SJCRH30 (cell line): ENCODE measurements around the gene NT5DC4. TPM values are rescaled to one million over a fixed set of nuclear protein-coding genes. Genes with fewer than 3 reads are reported as not detected.
A peak's percentile ranks its signal among the peaks of the same experiment; 100 is the strongest.

Experiments used
- DNase-seq, 2 experiments: peaks; one replicate each; pipeline ENCODE4 v3.0.0-alpha.2; 2015 to 2020
- H3K27ac ChIP-seq: fragments of 250-450 bp; sonication (Bioruptor Pico); 2 replicates; pipeline ENCODE4 v1.5.1; 2020; ENCODE audit warnings: mild to moderate bottlenecking, moderate library complexity
- H3K27me3 ChIP-seq: fragments of 250-450 bp; sonication (Bioruptor Pico); 2 replicates; pipeline ENCODE4 v1.5.1; 2020; ENCODE audit warnings: mild to moderate bottlenecking, moderate library complexity
- H3K36me3 ChIP-seq: fragments of 250-450 bp; sonication (Bioruptor Pico); 2 replicates; pipeline ENCODE4 v1.5.1; 2020; ENCODE audit warnings: mild to moderate bottlenecking, moderate library complexity
- H3K4me1 ChIP-seq: fragments of 250-450 bp; sonication (Bioruptor Pico); 2 replicates; pipeline ENCODE4 v1.5.1; 2020; ENCODE audit warnings: mild to moderate bottlenecking, moderate library complexity
- H3K4me3 ChIP-seq: fragments of 250-450 bp; sonication (Bioruptor Pico); 2 replicates; pipeline ENCODE4 v1.5.1; 2020; ENCODE audit warnings: mild to moderate bottlenecking, moderate library complexity
- H3K9me3 ChIP-seq: fragments of 250-450 bp; sonication (Bioruptor Pico); replicated peaks from 2 replicates; pipeline ENCODE4 v1.5.1; 2020; ENCODE audit warnings: mild to moderate bottlenecking, moderate library complexity
- total RNA-seq: library from RNA; depleted of rRNA; stranded (reverse); fragments of >200 nt; shearing (Covaris generic); gene quantifications from 2 replicates; pipeline ENCODE4 v1.2.3, GENCODE V29; 2014

The NT5DC4 gene
- total RNA-seq, 1 experiment from 2014 or later = not detected

DNA sequence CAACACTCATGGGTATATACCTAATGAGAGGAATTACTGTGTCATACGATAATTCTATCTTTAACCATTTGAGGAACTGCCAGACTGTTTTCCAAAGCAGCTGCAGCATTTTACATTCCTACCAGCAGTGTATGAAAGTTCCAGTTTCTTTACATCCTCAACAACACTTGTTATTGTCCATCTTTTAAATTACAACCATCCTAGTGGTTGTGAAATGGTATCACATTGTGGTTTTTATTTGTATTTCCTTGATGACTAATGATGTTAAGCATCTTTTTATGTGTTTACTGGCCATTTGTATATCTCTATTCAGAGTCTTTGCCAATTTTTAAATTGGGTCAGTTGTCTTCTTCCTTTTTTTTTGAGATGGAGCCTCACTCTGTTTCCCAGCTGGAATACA is 47.6 kb downstream of the NT5DC4 start:
- no peaks in the 10 kb centered on the region for H3K9me3 ChIP-seq
- 0 out of 2 replicates have a peak overlapping the region, but pooled peaks have one; percentile 16 for H3K27ac ChIP-seq
- H3K4me3 ChIP-seq = no peak overlapping the region
- H3K4me1 ChIP-seq = peaks cover 13% of the 10 kb centered on the region
- no peaks in the 10 kb centered on the region for H3K36me3 ChIP-seq
- peak in 1 of 2 experiments; percentile 45 for DNase-seq
- H3K27me3 ChIP-seq = no peaks in the 10 kb centered on the region

DNA sequence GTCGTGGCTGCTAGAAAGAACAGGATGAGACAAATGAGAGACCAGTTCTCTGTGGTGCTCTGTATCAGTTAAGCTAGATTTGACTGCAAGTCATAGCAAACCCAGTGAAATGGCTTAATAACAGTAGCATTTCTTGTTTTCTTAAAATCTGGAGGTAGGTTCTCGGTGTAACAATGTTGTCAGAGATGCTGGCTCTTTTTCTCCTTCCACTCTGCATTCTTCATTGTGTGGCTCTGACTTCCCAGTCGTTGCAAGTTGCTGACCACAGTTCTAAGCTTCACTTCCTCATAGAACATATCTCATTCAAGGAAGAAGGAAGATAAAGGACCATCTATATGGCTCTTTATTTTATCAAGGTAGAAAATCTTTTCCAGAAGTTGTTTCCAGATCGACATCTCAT is 51.5 kb downstream of the NT5DC4 start:
- H3K4me3 ChIP-seq = no peak overlapping the region
- peaks cover 13% of the 10 kb centered on the region for H3K4me1 ChIP-seq
- DNase-seq = no peak
- no peaks in the 10 kb centered on the region for H3K9me3 ChIP-seq
- no peaks in the 10 kb centered on the region for H3K27me3 ChIP-seq
- no peaks in the 10 kb centered on the region for H3K36me3 ChIP-seq
- no peak overlapping the region for H3K27ac ChIP-seq

DNA sequence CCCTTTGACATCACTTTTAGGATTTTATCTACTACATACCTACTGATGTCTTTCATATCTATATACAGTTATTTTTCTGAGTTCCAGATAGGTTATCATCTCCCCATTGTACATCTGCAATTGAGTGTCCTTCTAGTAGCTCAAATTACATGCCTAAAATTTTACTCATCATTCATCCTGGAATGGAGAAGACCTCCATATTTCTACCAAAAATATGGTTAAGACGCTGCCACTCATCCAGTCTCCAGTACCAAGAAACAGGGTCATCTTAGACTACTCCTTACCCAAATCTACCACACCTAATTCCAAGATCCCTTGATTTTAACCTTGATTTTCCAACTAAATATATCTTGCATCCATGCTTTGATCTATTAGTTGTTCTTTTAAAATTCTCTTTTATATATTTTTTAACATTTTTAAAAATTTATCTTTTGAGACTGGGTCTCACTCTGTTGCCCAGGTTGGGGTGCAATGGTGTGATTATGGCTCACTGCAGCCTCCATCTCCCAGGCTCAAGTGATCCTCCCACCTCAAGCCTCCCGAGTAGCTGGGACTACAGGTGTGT is 52.2 kb downstream of the NT5DC4 start:
- Histone ChIP-seq H3K27me3 (no peaks in the 10 kb centered on the region), H3K4me1 (peaks cover 13% of the 10 kb centered on the region), H3K36me3 (no peaks in the 10 kb centered on the region), H3K27ac (no peak overlapping the region), H3K9me3 (no peaks in the 10 kb centered on the region), H3K4me3 (no peak overlapping the region)
- DNase-seq = no peak

DNA sequence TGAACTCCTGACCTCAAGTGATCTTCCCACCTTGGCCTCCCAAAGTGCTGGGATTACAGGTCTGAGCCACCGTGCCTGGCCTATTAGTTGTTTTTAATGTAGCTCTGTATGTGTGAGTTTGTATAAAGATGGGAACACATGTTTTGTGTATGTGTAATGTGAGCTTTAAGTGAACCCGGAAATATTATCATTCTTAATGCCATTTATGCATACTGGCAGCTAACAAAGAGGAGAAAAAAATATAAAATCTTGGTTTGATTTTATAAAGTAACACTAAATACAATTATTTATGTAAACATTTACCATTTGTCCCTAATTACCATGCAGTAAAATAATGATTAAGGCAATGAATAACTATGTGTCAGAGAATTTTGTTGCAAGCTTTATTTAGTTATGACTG is 52.7 kb downstream of the NT5DC4 start:
- no peak overlapping the region for H3K27ac ChIP-seq
- H3K4me3 ChIP-seq = no peak overlapping the region
- no peaks in the 10 kb centered on the region for H3K27me3 ChIP-seq
- peaks cover 8% of the 10 kb centered on the region for H3K4me1 ChIP-seq
- H3K9me3 ChIP-seq = no peaks in the 10 kb centered on the region
- DNase-seq = no peak
- H3K36me3 ChIP-seq = no peaks in the 10 kb centered on the region

DNA sequence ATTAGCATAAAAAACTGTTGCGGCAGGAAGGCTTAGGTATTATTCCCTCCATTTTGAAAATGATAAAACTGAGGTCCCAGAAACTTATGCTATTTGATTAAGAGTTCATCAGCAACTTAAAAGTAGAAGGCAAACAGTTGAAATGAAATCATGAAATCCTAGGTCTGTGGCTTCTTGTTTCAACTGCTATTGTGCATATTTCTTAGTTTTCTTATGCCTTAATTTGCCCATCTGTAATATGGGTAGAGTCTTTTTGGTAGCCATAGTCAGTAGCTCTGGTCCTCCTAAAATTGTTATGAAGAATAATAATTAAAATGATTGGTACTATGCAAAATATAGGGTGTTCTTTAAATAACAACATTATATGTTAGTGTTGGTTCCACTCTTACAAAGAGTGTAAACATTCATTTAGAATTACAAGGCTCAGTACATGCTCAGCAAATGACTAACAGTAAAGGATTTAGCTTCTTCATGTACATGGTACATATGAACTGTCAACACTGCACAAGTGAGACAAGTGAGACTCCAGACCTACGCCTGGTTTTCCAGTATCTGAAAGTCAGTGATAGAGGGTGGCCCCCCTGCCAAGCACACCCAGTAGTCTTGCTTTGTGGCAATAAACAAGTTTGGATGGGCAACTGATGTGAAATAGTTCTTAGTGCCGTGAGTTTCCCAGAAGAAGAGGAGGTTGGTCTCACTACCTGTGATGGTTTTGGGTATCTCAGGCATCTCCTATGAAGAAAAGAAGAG is 53.9 kb downstream of the NT5DC4 start:
- DNase-seq = no peak
- no peaks in the 10 kb centered on the region for H3K4me1 ChIP-seq
- no peaks in the 10 kb centered on the region for H3K27me3 ChIP-seq
- H3K4me3 ChIP-seq = no peak overlapping the region
- no peak overlapping the region for H3K27ac ChIP-seq
- H3K36me3 ChIP-seq = no peaks in the 10 kb centered on the region
- H3K9me3 ChIP-seq = no peaks in the 10 kb centered on the region

DNA sequence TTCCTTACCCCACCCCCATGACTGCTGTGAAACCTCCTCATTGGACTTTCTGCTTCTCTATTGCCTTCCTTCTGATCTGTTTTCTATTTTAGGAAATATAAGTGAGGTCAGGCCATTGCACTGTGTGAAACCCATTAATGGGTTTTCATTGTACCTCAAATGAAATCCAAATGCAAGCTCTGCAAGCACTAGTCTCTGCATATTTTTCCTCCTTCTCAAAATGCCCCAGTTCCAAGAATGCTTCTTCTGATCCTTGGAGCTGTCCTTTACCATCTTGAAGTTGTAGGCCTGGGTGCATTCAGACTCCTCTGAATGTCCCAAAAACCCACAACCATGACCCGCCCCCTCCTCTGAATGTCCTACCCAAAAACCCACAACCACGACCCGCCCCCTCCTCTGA is 55.3 kb downstream of the NT5DC4 start:
- H3K9me3 ChIP-seq = no peaks in the 10 kb centered on the region
- no peaks in the 10 kb centered on the region for H3K4me1 ChIP-seq
- H3K27me3 ChIP-seq = no peaks in the 10 kb centered on the region
- no peak overlapping the region for H3K4me3 ChIP-seq
- H3K36me3 ChIP-seq = no peaks in the 10 kb centered on the region
- no peak for DNase-seq
- no peak overlapping the region for H3K27ac ChIP-seq

DNA sequence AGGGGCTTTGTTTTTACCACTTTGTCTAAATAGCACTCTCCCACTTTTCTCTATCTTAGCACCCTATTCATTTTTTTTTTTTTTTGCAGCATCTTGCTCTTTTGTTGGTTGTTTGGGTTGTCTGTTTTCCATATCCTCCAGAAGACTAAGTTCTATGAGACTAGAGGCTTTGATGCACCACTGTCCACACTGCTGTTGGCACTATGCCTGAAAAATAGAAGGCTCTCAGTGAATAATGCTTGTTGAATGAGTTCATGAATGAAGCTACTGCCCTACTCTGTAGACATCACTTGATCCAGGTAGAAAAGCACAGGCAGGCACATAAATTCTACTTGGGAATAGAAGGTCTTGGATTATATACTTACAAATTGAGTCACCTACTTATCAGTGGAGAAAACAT is 56.2 kb downstream of the NT5DC4 start:
- H3K9me3 ChIP-seq = no peaks in the 10 kb centered on the region
- no peaks in the 10 kb centered on the region for H3K36me3 ChIP-seq
- no peak overlapping the region for H3K4me3 ChIP-seq
- no peak overlapping the region for H3K27ac ChIP-seq
- no peaks in the 10 kb centered on the region for H3K4me1 ChIP-seq
- H3K27me3 ChIP-seq = no peaks in the 10 kb centered on the region
- DNase-seq = no peak

DNA sequence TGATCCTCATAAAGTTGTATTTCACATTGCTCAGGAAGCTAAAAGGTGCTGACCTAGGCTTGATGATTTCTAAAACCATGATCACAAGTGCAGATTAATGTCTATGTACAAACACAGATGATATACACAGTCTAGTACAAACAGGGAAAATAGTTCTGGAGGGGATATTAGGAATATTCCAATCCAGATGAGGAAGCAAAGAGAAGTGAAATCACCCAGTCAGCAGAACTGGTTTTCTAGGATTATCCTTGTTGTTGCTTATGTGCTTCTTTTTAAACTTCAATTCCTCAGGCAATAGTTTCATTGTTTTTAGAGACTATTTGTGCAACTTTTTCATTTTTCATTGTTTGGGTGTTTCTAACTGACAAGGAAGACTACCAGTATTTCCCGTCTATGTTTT is 58.8 kb downstream of the NT5DC4 start:
- H3K27me3 ChIP-seq = no peaks in the 10 kb centered on the region
- no peaks in the 10 kb centered on the region for H3K4me1 ChIP-seq
- H3K36me3 ChIP-seq = no peaks in the 10 kb centered on the region
- no peak overlapping the region for H3K27ac ChIP-seq
- no peaks in the 10 kb centered on the region for H3K9me3 ChIP-seq
- no peak for DNase-seq
- H3K4me3 ChIP-seq = no peak overlapping the region

DNA sequence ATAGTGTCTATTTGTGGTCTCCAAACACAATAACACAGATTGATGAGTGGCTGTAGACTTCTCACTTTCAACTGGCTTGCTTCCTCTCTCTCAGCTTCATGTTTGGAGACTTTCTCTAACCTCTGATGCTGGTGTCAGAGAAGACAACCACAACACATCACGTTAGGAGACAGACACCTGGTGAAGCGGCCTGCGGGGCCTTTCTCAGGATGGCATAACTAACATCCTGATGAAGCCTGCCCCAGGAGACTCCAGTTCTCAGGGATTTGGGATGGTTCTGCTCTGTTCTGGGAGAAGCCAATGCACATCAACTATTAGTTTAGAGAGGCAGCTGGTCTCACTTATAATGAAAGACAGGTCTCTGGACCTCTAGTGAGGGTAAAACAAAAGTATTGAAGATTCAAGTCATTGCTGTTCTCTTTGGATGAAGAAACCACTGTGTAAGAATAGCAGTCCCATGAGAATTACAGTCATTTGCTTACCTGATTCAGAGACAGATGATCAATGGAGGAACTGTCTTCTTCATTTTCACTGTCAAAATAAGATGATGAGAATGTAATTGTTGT is 61.5 kb downstream of the NT5DC4 start:
- H3K4me1 ChIP-seq = no peaks in the 10 kb centered on the region
- H3K27ac ChIP-seq = no peak overlapping the region
- DNase-seq = no peak
- H3K36me3 ChIP-seq = no peaks in the 10 kb centered on the region
- no peaks in the 10 kb centered on the region for H3K27me3 ChIP-seq
- no peaks in the 10 kb centered on the region for H3K9me3 ChIP-seq
- no peak overlapping the region for H3K4me3 ChIP-seq

DNA sequence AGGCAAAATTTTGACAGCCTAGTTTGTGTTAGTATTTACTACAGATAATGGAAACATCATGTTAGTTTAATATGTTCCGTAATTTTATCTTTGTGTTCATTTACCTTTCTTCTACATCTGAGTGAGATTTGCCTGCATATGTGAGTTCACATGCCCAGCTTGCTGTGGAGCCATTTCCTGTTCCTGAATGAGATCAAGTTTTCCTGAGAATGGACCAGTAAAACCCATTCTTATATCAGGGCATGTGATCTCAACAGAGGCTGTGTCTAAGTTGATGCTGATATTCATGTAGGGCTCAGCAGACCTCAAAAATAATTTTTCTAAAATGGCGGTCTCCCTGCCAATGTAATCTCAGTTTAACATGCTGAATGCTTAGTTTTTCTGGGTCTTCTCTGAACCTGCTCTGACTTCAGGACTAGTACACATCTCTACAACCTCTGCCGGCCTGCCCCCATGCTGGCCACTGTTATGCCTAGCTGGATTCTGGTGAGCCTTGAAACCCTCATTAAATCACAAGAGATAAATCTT is 62.4 kb downstream of the NT5DC4 start:
- no peak for DNase-seq
- Histone ChIP-seq H3K9me3 (0 out of 2 replicates have a peak, but pooled peaks cover 3% of the 10 kb centered on the region), H3K4me3 (no peak overlapping the region), H3K4me1 (no peaks in the 10 kb centered on the region), H3K36me3 (no peaks in the 10 kb centered on the region), H3K27me3 (no peaks in the 10 kb centered on the region), H3K27ac (no peak overlapping the region)

DNA sequence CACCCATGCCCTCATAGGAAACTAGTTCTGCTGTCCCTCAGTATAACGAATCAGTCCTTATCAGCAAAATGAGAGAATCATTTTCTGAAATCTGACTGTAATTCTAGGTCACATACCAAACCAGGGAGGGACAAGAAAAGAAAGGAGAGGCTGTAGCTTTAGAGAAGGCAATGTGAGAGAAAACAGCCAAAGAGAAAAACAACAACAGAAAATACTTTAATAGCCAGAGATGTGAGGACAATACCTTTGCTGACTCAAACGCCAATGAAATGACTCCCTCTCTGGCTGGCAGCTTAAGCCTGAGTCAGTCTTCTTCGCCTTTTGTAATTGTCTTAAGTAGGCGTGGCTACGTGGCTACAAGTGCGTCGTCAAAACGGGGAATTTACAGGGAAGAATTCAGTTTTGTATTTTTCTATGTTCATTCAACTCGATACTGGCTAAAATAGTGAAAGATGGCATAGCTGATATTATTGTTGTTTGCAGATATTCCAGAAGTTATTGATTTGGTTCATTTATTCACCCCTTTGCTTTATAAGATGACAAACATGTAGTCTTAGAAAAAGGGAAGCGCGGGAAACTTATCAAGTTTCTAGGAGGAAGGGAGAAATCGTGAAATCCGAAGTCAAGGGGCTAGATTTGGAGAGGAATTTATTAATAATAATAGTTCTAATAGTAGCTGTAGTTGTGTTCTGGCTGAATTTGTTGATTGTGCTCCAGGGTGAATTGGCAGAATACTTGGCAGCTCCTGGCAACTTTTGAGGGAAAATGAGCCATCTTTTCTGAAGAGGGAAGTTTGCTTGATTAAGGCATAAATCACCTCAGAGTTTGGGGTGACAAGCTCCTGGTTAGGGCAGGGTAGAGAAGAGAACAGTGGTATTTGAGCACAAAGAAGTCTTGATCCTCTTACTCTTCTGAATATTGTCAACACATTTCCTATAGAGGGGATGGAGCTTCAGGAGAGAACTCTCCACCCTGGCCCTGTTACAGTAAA is 63.7 kb downstream of the NT5DC4 start, which contains the start of gene IL1A:
TSS of gene IL1A (minus strand) at position 295 of the 991 bp plus-strand sequence. CDS start 723 bp downstream, outside the sequence.
- H3K27me3 ChIP-seq = no peaks in the 10 kb centered on the region
- no peaks in the 10 kb centered on the region for H3K4me1 ChIP-seq
- no peak within 1 kb of the TSS for H3K4me3 ChIP-seq
- H3K27ac ChIP-seq = no peak within 1 kb of the TSS
- no peaks in the 10 kb centered on the region for H3K36me3 ChIP-seq
- no peak for DNase-seq
- 0 out of 2 replicates have a peak, but pooled peaks cover 3% of the 10 kb centered on the region for H3K9me3 ChIP-seq

DNA sequence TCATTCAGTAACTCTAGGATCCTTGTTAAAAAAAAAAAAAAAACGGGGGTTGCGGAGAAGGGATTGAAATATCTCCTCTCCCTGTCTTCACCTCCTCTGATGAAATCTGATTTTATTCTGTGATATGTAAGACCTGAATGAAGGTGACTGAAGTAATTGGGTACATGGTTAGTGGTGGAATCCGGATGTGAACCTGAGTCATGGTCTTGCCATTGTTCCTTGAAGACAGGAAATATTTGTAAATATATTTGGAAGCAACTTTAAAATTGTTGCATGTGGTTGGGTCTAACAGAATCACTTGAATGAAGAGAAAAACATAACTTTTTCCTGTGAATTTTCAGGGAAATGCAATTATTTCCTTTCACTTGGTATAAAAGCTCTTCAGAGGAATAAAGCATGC is 66.5 kb downstream of the NT5DC4 start:
- Histone ChIP-seq H3K4me3 (no peak overlapping the region), H3K27ac (no peak overlapping the region), H3K27me3 (no peaks in the 10 kb centered on the region), H3K4me1 (no peaks in the 10 kb centered on the region), H3K9me3 (0 out of 2 replicates have a peak, but pooled peaks cover 3% of the 10 kb centered on the region), H3K36me3 (no peaks in the 10 kb centered on the region)
- no peak for DNase-seq

DNA sequence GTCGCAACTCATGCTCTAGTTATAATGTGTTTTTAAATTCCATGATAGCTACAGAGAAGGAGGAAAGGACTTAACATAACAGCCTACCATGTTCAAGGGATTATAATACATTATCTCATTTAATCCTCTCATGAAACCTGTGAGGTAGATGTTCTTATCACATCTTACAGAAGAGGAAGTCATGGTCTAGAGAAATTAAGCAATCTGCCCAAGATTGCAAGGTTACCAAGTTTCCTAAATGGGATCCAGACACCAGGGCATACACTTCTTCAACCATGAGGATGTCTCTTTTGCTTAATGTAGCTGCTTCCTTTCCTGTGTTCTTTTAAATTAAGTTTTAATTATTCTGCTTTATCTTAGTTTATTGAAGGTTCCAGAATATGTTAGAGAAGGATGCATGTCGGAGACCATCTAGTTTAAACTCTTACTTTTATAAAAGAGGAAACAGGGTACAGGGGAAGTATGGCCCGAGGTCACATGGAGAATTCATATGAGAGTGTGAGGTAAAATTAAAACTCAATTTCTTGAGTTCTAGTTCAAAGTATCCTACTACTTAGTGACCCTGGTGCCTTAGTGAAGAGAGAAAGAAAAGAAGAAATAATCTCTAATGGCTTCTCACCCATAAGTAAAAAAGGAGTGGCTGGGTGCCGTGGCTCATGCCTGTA is 67.0 kb downstream of the NT5DC4 start:
- H3K4me3 ChIP-seq = no peak overlapping the region
- no peaks in the 10 kb centered on the region for H3K4me1 ChIP-seq
- DNase-seq = no peak
- H3K27ac ChIP-seq = no peak overlapping the region
- no peaks in the 10 kb centered on the region for H3K36me3 ChIP-seq
- H3K27me3 ChIP-seq = no peaks in the 10 kb centered on the region
- H3K9me3 ChIP-seq = 0 out of 2 replicates have a peak, but pooled peaks cover 3% of the 10 kb centered on the region

DNA sequence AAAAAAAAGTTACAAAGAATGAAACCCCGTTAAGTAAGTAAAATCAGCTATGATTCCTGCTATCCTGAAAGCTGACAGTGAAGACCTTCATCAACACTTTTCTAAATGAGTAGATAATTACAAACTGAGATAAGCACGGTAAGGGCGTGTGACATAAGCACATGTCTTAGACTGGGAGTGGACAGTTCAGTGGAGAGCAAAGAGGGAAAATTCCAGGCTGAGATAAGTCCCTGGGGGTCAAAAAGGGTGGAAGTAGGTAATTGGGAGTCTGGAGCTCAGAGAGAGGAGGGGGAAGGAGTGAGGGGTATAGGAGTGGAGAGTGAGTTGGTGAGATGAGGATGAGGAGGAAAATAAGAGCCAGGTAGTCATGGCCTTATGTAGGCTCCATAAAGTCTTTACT is 67.8 kb downstream of the NT5DC4 start:
- H3K4me1 ChIP-seq = no peaks in the 10 kb centered on the region

More for the DNA sequence above, 67.8 kb downstream of the NT5DC4 start:
- H3K9me3 ChIP-seq = 0 out of 2 replicates have a peak, but pooled peaks cover 3% of the 10 kb centered on the region
- H3K27ac ChIP-seq = no peak overlapping the region
- no peaks in the 10 kb centered on the region for H3K36me3 ChIP-seq
- H3K27me3 ChIP-seq = no peaks in the 10 kb centered on the region
- no peak for DNase-seq
- H3K4me3 ChIP-seq = no peak overlapping the region
